Loucy (cell line): ENCODE results near the gene CHN1.

Source experiments
- H2AFZ ChIP-seq: fragments of 200-600 bp; sonication (generic); 2 replicates; pipeline ENCODE4 v1.6.0; 2016; ENCODE audit warnings: antibody characterized with exemption, mild to moderate bottlenecking, low read length, moderate library complexity
- H3F3A ChIP-seq: fragments of 200-600 bp; 2 replicates; pipeline ENCODE4 v1.6.0; 2016; ENCODE audit warnings: antibody characterized with exemption, low read depth, mild to moderate bottlenecking
- H3K27me3 ChIP-seq: fragments of 200-600 bp; sonication (generic); 2 replicates; pipeline ENCODE4 v1.6.1; 2014; ENCODE audit warnings: low read length, mild to moderate bottlenecking; ENCODE audit not compliant: insufficient read depth, poor library complexity, severe bottlenecking
- H3K36me3 ChIP-seq: fragments of 200-600 bp; sonication (generic); 2 replicates; pipeline ENCODE4 v1.6.1; 2016; ENCODE audit warnings: low read length; ENCODE audit not compliant: insufficient read depth
- H3K4me1 ChIP-seq: fragments of 200-600 bp; sonication (generic); 2 replicates; pipeline ENCODE4 v1.5.1; 2014; ENCODE audit warnings: low read length, mild to moderate bottlenecking; ENCODE audit not compliant: insufficient read depth, poor library complexity, severe bottlenecking
- H3K4me2 ChIP-seq: fragments of 200-600 bp; sonication (generic); 2 replicates; pipeline ENCODE4 v1.6.0; 2014; ENCODE audit warnings: antibody characterized with exemption, low read length, low read depth, mild to moderate bottlenecking; ENCODE audit not compliant: poor library complexity, severe bottlenecking
- H3K4me3 ChIP-seq: fragments of 200-600 bp; sonication (generic); 2 replicates; pipeline ENCODE4 v1.5.1; 2014; ENCODE audit warnings: low read length, mild to moderate bottlenecking, mixed read lengths; ENCODE audit not compliant: poor library complexity, severe bottlenecking
- H3K79me2 ChIP-seq: fragments of 200-600 bp; sonication (generic); 2 replicates; pipeline ENCODE4 v1.6.1; 2014; ENCODE audit warnings: low read length; ENCODE audit not compliant: insufficient read depth
- H3K9ac ChIP-seq: fragments of 200-600 bp; sonication (generic); 2 replicates; pipeline ENCODE4 v1.6.0; 2014; ENCODE audit warnings: mild to moderate bottlenecking, low read depth, low read length, moderate library complexity; ENCODE audit not compliant: poor library complexity, severe bottlenecking
- H3K9me2 ChIP-seq: fragments of 200-600 bp; sonication (generic); replicated peaks from 2 replicates; pipeline ENCODE4 v1.6.1; 2016; ENCODE audit warnings: low read depth, low read length, mixed read lengths
- H3K9me3 ChIP-seq: fragments of 200-600 bp; sonication (generic); 2 replicates; pipeline ENCODE4 v1.6.1; 2014; ENCODE audit warnings: mild to moderate bottlenecking, antibody characterized with exemption, low read length, low read depth; ENCODE audit not compliant: insufficient read depth
- H4K20me1 ChIP-seq: fragments of 200-600 bp; sonication (generic); 2 replicates; pipeline ENCODE4 v1.6.0; 2014; ENCODE audit warnings: antibody characterized with exemption, low read length, mild to moderate bottlenecking; ENCODE audit not compliant: insufficient read depth, poor library complexity, severe bottlenecking
- CTCF ChIP-seq: fragments of 200-600 bp; sonication (generic); conservative IDR thresholded peaks from 2 replicates; pipeline ENCODE4 v1.5.1; 2014; ENCODE audit warnings: mild to moderate bottlenecking, antibody characterized with exemption, low read length
- EZH2phosphoT487 ChIP-seq: fragments of 200-600 bp; IDR thresholded peaks from 2 replicates; pipeline ENCODE4 v1.6.1; 2018; ENCODE audit warnings: antibody characterized with exemption, mild to moderate bottlenecking, moderate library complexity, borderline replicate concordance

CHN1 gene

DNA sequence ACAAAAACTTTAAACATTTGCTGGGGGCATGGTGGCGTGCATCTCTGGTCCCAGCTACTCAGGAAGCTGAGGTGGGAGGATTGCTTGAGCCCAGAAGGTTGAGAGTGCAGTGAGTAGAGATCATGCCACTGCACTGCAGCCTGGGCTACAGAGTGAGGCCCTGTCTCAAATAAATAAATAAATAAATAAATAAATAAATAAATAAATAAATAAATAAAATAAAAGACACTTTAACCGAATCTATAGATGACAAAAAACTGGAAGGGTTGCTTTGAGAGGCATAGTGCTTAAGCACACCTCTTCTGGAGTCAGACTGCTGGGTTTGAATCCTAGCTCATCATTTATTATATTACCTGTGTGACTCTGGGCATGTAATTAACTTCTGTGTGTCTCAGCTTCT, 21.2 kb upstream of the CHN1 start:
- Histone ChIP-seq H3K9me2 (no peaks in the 10 kb centered on the region), H3K36me3 (no peaks in the 10 kb centered on the region), H3K9ac (no peak overlapping the region), H3K4me2 (no peak overlapping the region), H2AFZ (no peak overlapping the region), H4K20me1 (no peaks in the 10 kb centered on the region), H3K79me2 (no peaks in the 10 kb centered on the region), H3K4me3 (no peak overlapping the region), H3K4me1 (no peaks in the 10 kb centered on the region), H3F3A (no peaks in the 10 kb centered on the region), H3K27me3 (no peaks in the 10 kb centered on the region), H3K9me3 (no peaks in the 10 kb centered on the region)
- no peak for TF ChIP-seq CTCF
- no peak for TF ChIP-seq EZH2phosphoT487

DNA sequence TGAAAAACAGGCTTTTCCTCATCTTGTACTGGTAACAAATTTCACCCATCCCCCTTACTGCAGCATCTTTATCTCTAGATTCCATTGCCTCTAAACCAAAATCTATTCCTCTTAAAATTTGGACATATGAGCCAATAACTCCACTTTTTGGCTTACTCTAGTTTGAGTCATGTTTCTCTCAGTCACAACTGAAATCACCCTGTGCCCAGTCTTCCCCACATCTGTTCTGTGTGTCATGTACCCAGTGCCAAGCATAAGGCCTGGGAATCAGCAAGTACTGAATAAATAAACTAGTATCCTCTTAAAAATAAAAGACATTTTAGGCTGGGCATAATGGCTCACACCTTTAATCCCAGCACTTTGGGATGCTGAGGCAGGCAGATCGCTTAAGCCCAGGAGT, 20.8 kb upstream of the CHN1 start:
- Histone ChIP-seq H3K9ac (no peak overlapping the region), H3F3A (no peaks in the 10 kb centered on the region), H3K9me3 (no peaks in the 10 kb centered on the region), H3K79me2 (no peaks in the 10 kb centered on the region), H2AFZ (no peak overlapping the region), H3K27me3 (no peaks in the 10 kb centered on the region), H4K20me1 (no peaks in the 10 kb centered on the region), H3K36me3 (no peaks in the 10 kb centered on the region), H3K4me1 (no peaks in the 10 kb centered on the region), H3K9me2 (no peaks in the 10 kb centered on the region), H3K4me2 (no peak overlapping the region), H3K4me3 (no peak overlapping the region)
- TF ChIP-seq CTCF (no peak), EZH2phosphoT487 (no peak)

DNA sequence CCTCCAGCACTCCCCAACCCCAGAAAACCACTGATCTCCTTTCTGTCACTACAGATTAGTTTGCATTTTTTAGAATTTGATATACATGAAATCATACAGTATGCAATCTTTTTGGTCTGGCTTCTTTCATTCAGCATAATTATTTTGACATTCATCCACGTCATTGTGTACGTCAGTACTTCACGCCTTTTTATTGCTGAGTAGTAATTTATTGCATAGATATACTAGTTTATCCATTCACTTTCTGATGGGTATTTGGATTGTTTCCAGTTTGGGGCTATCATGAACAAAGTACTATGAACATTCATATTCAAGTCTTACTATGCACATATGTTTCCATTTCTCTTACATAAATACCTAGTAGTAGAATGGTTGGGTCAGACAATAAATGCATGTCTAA, 20.1 kb upstream of the CHN1 start:
- Histone ChIP-seq H3K9me3 (no peaks in the 10 kb centered on the region), H3K79me2 (no peaks in the 10 kb centered on the region), H3K36me3 (no peaks in the 10 kb centered on the region), H3K27me3 (no peaks in the 10 kb centered on the region), H3K4me1 (no peaks in the 10 kb centered on the region), H2AFZ (no peak overlapping the region), H3K9me2 (no peaks in the 10 kb centered on the region), H3K9ac (no peak overlapping the region), H3K4me2 (no peak overlapping the region), H3F3A (no peaks in the 10 kb centered on the region), H3K4me3 (no peak overlapping the region), H4K20me1 (no peaks in the 10 kb centered on the region)
- TF ChIP-seq CTCF (no peak), EZH2phosphoT487 (no peak)
